GM19372 (cell line): ENCODE results near the gene PWP1.
"Not testable (repeated sequence)": the region's sequence is repeated elsewhere in the genome, so short reads cannot be mapped to it uniquely, and the experiment has no call there.

Source experiments
- ATAC-seq: cut with Tn5 transposase; IDR thresholded peaks from one replicate; pipeline ENCODE4 v1.9.1; 2021; ENCODE audit warnings: mild to moderate bottlenecking, low read depth, moderate library complexity; ENCODE audit not compliant: unreplicated experiment

Gene PWP1

DNA sequence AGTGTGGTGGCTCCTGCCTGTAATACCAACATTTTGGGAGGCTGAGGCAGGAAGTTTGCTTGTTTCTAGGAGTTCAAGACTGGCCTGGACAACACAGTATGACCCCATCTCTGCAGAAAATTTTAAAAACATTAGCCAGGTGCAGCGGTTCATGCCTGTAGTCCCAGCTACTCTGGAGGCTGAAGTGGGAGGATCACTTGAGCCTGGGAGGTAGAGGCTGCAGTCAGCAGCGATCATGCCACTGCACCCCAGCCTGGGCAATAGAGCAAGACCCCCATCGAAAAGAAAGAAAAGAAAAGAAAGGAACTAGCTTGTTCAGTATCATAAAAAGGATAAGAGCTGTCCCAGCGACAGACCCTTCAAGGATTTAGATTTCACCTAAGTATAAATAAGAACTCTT lies 18.1 kb upstream of the PWP1 start:
- ATAC-seq = no peak

DNA sequence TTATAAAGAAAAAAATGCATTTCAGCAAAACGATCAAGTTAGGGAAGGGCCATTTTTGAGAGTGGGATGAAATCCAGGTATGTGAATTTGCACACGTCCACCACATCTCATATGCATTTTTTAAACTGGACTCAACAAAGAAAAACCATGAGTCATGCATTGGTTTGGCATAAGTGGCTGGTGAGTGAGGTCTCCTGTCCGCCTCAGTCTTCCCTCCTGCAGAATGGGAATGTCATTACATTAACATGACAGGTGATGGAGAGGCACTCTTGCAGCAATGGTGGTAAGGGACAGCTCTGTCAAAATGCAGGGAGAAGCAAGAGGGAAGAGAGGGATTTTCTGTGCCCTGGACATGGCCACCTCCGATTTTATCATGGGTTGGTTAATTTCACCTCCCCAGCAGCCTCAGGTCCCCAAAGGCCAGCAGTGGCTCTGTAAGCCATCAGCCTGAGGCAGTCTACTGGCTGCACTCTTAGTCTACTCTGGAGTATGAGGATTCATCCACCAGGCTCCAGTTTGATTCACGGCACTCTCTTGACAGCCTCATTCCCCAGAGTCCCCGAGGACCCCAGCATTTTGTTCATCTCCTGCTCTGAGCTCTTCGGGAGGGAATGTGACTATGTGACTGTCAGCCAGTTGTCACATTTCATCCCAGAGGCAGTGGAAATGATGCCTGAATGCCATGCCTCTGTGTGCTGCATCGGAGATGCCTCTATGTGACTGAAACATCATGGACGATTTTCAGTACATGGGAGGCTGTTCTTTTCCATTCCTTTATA lies 17.1 kb upstream of the PWP1 start:
- no peak for ATAC-seq

DNA sequence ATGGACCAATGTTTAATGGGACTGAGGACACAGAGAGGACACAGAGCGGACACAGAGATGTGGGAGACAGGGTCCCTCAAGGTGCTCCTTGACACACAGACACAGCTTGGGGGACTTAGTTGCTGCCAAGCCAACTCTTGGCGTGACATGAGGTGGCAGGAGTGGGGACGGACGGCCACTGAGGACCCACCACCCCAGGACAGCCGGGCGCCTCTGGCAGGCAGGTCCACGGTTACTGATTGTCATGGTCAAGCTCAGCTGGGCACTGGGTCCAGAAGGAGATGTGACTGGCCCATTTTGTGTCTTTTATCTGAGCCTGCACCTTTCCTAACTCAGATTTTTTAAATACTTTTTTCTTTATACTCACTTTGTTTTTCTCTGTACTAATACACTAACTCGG lies 15.7 kb upstream of the PWP1 start:
- ATAC-seq = no peak

DNA sequence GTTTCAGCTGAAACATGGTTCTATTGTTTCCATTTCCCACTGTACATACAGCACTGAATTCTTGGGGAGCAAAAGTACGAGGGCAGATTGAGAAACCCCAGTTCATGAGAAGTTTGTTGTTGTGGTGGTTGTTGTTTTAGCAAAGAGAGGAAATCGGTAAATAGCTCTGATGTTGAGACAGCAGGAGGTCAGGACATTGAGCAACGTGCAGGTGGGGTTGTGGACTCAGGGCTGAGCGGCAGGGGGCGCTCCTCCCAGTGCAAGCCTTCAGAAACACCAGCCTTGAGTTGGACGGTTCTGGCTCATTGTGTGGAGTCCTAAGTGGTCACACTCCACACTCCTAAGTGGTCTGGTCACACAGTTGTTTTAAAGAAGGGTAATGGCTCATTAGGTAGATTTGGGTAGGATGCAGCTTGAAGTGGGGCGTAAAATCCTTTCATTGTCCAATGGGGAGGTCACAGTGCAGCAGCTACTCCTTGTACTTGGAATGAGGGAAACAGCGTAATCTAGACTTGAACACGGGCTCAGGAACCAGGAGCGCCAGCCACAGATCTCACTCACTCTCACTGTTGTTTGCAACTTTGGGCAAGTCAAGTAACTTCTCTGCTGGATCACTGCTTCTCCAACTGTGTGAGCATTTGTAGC lies 14.5 kb upstream of the PWP1 start:
- no peak for ATAC-seq

DNA sequence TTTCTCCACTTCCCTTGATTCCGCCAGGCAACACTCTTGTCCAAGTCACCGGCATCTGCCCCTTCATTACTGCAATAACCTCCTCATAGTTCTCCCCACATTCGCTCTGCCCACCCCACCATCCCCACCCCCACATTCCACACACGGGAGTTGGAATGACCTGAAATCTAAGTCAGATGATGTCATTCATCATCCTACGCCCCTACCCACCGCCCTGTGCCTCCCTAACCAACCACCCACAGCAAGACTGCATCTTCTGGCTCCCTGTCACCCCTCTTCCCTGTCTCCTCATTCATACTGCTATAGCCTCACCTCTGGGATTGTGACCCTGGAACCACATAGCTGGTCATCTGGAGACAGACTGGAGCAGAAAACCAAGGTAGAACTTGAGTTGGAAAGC lies 7.9 kb upstream of the PWP1 start:
- ATAC-seq = no peak

DNA sequence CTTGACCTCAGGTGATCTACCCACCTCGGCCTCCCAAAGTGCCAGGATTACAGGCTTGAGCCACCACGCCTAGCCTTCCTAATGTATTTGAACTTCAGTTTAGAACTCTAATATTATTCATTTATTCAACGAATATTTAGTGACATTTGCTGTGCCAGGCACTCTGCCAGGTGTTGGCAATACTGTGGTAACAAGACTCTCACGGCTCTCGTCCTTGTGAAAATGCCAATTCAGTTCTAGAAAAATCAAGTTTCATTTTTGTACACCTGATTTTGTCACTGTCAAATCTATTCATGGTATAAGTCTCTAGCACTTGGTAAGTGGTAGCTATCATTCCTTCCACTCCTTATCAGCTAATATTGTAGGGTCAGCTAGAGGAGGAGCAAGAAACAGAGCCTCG lies 6.3 kb upstream of the PWP1 start:
- ATAC-seq = no peak

DNA sequence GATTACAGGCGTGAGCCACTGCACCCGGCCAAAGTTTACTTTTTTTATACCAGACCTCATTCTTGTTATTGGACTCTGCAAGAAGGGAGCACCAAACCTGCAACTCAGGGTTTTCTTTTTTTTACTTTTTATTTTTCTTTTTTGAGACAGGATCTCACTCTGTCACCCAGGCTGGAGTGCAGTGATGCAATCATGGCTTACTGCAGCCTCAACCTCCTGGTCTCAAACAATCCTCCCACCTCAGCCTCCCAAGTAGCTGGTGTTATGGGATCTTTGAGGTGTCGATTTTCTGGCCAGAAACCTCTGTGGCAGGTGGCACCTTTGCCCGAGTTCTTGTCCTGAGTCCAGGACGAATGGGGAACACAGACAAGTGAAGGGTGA lies 4.2 kb upstream of the PWP1 start:
- ATAC-seq = no peak

DNA sequence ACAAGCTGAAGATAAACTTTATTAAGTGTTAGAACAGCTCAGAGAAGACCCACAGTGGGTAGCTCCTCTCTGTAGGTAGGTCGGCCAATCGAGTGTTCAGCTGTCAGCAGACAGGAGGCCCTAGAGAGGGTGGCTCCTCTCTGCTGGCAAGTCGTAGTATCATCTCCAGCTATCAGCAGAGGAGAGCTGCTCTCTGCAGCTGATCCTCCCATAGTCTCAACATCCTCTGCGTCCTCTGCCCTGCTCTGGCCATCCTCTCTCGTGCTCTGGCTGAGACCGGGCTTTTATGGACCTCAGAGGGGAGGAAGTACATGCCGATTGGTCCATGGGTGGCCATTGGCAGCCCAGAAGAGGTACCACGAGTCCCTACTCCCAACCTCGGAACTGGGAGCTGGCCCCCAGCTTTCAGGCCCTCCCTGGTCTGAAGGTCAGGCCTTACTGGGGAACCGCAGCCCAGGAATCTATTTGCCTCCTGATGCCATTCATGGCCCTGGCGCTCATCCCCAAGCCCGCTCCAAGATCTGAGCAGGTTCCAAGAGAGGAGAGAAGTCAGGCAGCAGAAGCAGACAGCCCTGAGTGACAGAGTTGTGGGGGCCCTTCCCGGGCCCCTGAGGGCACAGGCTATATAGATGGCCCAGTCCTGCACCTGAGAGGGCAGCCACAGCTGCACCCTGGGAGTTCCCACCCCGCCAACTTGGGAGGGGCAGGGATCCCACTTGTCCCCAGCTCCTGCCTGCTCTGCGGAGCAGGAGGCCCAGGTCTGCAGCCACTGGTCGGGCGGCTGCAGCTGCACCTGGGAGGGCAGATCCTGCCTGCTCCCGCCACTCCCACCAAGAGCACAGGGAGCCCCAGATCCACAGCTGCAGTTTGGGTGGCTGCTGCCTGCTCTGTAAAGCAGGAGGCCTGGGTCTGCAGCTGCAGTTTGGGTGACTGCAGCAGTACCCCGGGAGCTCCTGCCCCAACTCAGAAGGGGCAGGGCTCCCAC lies 3.5 kb upstream of the PWP1 start:
- no peak for ATAC-seq

DNA sequence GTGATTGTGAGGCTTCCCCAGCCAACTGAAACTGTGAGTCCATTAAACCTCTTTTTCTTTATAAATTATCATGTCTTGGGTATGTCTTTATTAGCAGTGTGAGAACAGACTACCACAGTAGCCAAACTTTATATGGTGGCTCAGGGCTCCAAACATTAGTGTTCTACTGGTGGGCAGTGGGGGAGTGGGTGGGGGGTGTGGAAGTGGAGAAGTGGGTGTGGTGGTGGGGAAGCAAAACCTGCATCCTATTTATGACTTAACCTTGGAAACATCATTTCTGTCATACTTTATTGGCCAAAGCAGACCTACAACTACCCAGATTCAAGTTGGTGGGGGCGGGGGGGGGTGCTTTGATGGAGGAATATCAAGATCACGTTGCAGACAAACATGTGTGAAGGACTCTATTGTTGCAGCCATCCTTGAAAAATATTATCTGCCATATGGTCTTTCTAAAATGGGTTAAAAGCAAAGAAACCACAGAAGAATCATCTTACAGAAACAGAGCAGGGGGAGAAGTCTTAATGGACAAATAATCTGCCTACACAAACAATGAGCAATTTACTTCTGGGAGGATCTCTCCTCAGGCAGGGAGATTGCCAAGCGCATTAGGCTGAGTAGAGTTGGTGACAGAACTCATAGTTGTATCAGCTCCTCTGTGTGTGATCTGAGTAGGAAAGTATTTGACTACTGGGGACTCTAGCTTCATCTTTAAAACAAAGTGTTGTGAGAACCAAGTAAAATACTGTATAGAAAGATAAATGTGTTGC lies 1.4 kb upstream of the PWP1 start:
- ATAC-seq = no peak

DNA sequence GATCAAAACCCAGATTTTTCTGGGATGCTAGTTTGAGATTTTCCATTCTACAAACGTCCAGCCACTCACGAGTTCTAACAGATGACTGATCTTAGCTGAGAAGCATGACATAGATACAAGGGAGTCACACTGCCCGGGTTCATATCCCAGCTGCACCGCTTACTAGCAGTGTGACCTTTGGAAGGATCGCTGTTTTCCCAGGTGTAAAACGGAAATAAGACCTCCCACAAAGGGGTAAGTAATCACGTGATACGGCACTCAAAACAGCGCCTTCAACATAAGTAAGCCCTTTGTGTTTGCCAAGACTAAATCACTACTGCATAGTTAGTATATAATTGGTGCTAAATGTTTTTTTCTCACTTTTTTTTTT lies 624 bp upstream of the PWP1 start:
- no peak for ATAC-seq

DNA sequence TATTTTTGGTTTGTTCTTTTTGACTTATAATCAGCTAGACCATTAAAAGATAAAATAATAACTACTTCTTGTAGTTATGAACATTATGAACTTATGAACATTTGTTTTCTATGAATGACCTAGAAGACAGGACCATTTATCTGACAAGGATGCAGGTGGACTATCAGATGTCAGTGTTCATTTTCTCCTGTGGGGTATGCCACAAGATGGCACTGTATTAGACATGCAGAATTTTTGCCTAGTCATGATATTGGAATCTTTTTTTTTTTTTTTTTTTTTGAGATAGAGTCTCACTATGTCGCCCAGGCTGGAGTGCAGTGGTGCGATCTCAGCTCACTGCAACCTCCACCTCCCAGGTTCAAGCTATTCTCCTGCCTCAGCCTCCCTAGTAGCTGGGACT lies 10.2 kb downstream of the PWP1 start:
- ATAC-seq = not testable (repeated sequence)

DNA sequence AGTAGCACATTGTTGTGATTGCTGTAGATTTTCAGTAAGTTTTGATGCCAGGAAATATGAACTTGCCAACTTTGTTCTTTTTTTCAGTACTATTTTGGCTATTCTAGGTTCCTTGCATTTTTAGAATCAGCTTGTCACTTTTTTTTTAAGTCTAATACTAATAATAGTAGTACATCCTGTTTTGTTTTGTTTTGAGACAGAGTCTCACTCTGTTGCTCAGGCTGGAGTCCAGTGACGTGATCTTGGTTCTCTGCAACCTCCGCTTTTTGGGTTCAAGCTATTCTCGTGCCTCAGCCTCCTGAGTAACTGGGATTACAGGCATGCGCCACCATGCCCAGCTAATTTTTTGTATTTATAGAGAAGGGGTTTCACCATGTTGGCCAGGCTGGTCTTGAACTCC lies 16.5 kb downstream of the PWP1 start:
- no peak for ATAC-seq

DNA sequence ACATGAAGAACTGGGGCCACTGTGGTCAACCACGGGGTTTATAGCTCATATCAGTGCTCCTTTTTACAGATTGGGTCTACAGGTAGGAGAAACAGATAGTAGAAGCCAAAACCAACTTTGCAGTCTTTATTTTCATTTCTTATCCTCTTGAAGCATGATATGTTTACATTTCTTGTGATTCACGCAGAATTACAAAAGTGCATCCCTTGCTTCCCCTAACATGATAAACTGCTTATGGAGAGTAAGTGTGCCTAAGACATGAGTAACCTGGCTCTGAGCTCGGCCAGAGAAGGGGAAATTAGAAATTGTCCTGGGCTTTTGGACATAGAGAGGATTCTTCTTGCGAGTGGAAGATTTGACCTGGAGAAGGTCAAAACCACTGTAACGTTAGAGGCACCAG lies 18.4 kb downstream of the PWP1 start:
- ATAC-seq = no peak

DNA sequence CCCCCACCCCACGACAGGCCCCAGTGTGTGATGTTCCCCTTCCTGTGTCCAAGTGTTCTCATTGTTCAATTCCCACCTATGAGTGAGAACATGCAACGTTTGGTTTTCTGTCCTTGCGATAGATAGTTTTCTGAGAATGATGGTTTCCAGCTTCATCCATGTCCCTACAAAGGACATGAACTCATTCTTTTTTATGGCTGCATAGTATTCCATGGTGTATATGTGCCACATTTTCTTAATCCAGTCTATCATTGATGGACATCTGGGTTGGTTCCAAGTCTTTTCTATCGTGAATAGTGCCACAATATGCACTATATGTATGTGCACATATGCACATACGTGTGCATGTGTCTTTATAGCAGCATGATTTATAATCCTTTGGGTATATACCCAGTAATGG lies 19.9 kb downstream of the PWP1 start:
- not testable (repeated sequence) for ATAC-seq

DNA sequence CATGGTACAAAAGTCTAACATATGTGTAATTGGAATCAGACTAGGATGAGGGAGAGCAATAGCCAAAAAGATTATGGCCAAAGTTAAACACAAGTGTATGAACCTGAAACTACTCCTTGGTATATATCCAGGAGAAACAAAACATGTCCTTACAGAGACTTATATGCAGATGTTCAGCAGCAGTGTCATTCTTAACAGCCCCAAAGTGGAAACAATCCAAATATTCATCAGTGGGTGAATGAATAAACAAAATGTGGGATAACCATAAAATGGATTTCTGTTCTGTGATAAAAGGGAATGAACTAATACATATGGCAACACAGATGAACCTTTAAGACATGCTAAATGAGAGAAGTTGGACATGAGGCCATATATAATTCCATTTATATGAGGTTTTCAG lies 30.2 kb downstream of the PWP1 start:
- ATAC-seq = no peak

DNA sequence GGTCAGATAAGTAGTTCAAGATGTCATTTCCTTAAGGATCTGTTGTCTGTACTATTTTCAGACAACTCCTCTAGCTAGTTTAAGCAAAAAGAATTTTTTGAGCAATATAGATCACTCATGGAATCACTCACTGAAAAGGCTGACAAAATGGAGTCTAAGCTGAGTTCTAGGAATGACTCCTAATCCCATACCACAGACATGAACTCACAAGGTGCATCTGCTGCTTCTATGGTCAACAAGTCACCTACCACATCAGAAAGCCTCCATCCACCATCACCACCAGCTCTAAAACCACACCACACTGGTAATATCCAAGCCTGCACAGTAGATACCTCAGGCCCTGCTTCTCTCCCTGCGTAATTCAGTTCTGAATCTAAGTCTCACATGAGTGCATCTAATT lies 33.0 kb downstream of the PWP1 start:
- no peak for ATAC-seq

DNA sequence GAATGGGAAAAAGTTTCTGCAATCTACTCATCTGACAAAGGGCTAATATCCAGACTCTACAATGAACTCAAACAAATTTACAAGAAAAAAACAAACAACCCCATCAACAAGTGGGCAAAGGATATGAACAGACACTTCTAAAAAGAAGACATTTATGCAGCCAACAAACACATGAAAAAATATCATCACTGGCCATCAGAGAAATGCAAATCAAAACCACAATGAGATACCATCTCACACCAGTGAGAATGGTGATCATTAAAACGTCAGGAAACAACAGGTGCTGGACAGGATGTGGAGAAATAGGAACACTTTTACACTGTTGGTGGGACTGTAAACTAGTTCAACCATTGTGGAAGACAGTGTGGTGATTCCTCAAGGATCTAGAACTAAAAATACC lies 41.7 kb downstream of the PWP1 start:
- not testable (repeated sequence) for ATAC-seq

DNA sequence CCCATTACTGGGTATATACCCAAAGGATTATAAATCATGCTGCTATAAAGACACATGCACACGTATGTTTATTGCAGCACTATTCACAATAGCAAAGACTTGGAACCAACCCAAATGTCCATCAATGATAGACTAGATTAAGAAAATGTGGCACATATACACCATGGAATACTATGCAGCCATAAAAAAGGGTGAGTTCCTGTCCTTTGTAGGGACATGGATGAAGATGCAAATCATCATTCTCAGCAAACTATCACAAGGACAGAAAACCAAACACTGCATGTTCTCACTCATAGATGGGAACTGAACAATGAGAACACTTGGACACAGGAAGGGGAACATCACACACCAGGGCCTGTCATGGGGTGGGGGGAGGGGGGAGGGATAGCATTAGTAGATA lies 42.1 kb downstream of the PWP1 start:
- ATAC-seq = not testable (repeated sequence)

DNA sequence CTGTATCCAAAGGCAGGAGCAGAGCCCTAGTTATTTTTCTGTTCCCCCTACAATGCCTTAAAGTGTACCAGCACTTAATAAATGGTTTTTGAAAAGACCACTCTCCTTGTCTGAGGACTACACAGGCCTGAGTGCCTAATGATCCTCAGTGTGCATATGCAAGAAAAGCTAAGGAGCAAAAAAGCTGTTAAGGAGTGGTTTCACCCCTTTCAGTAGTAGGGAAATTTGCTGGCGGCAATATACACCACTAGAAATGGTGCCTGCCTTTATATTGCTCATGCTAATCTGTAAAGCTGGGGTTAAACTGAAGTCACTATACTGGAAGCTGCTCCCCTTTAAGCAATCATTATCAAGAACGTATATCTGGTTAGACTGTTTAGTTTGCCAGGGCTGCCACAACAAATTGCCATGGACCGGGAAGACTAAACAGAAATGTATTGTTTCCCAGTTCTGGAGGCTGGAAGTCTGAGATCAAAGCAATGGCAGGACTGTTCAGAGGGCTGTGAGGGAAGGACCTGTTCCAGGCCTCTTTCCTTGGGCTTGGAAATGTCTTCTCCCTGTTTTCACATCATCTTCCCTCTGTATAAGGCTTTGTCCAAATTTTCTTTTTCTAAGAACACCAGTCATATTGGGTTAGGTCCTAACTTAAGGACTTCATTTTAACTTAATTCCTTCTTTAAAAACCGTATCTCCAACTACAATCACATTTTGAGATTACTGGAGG lies 45.2 kb downstream of the PWP1 start:
- no peak for ATAC-seq

DNA sequence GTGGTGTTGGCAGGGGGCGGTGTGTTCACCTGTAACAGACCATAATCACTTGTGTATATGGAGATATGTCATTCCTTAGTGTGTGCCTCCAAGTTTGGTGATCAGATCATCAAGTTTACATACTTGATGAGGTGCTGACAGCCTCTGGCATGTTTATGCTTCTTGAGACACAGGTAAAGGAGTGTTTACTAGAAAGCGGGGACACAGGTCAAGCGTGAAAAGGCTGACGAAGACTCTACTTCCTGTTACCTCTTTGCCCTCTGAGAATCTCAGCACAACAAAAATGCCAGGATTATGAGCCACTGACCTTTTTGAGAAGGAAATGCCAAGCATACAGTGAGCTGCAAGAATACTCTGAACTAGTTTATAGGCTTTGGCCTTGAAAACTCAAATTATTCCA lies 45.8 kb downstream of the PWP1 start:
- ATAC-seq = no peak
